ENCODE measurements around the gene PMF1.

The PMF1 gene

GRCh38 chr1:156276532-156276931 is 63.7 kb downstream of the PMF1 start:
- H3K4me3 ChIP-seq (ENCODE audit: low read depth, low read length): no peak overlapping the region
- no peaks in the 10 kb centered on the region for H3K27me3 ChIP-seq (ENCODE audit: control insufficient read depth, insufficient read depth, low read length)
- H3K27ac ChIP-seq (ENCODE audit: low read depth, low read length): no peak overlapping the region
- peaks cover 5% of the 10 kb centered on the region for H3K4me1 ChIP-seq (ENCODE audit: control insufficient read depth, insufficient read depth, low read length)
- no peaks in the 10 kb centered on the region for H3K9me3 ChIP-seq (ENCODE audit: control insufficient read depth, insufficient read depth, low read length)
- H3K9ac ChIP-seq (ENCODE audit: low read depth, low read length): no peak overlapping the region
- H3K36me3 ChIP-seq (ENCODE audit: control insufficient read depth, insufficient read depth, low read length): peaks cover 85% of the 10 kb centered on the region

DNA sequence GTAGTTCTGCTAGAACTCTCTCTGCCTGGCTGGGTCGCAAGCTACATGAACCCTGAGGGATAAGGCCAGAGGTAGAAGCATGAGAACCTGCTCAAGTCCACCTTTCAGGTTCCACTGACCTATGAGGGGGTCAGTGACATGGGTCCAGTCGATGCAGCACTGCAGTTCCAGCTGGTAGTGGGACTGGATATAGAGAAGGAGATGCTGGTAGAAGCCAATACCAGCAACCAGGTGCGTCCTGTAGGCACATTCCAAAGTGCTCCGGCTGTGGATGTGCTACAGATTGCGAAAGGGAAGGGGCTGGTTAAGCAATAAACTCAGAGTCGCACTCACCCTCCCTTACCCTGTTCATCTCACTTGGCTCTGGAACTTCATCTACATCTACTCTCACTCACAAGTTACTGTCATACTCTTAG is 64.2 kb downstream of the PMF1 start:
- no peak overlapping the region for H3K9ac ChIP-seq (ENCODE audit: low read depth, low read length)
- no peak overlapping the region for H3K4me3 ChIP-seq (ENCODE audit: low read depth, low read length)
- no peak overlapping the region for H3K27ac ChIP-seq (ENCODE audit: low read depth, low read length)
- no peaks in the 10 kb centered on the region for H3K27me3 ChIP-seq (ENCODE audit: control insufficient read depth, insufficient read depth, low read length)
- peaks cover 9% of the 10 kb centered on the region for H3K4me1 ChIP-seq (ENCODE audit: control insufficient read depth, insufficient read depth, low read length)
- H3K36me3 ChIP-seq (ENCODE audit: control insufficient read depth, insufficient read depth, low read length): peaks cover 81% of the 10 kb centered on the region
- H3K9me3 ChIP-seq (ENCODE audit: control insufficient read depth, insufficient read depth, low read length): no peaks in the 10 kb centered on the region

GRCh38 chr1:156279837-156280236 is 67.0 kb downstream of the PMF1 start:
- Histone ChIP-seq H3K4me1 (ENCODE audit: control insufficient read depth, insufficient read depth, low read length) (peaks cover 14% of the 10 kb centered on the region), H3K27me3 (ENCODE audit: control insufficient read depth, insufficient read depth, low read length) (no peaks in the 10 kb centered on the region), H3K27ac (ENCODE audit: low read depth, low read length) (no peak overlapping the region), H3K36me3 (ENCODE audit: control insufficient read depth, insufficient read depth, low read length) (peaks cover 54% of the 10 kb centered on the region), H3K9ac (ENCODE audit: low read depth, low read length) (no peak overlapping the region), H3K4me3 (ENCODE audit: low read depth, low read length) (no peak overlapping the region), H3K9me3 (ENCODE audit: control insufficient read depth, insufficient read depth, low read length) (no peaks in the 10 kb centered on the region)

DNA sequence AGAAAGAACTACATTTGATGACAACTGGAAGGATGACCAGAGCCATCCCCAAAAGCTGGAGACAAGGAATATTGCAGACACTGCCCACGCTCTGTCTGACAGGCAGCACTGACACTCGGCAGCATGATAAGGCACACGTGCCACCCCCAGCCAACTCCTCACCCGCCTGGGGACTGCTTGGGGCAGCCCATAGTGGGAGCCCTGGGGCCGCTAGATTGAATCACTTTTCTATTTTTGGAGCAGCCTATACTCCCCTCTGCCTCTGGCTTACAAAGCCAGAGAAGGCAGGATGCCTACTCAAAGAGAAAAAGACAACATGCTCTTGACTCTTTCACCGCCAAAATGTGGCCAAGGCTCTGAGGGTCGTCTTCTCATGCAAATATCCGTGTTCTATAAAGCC is 68.5 kb downstream of the PMF1 start:
- Histone ChIP-seq H3K36me3 (ENCODE audit: control insufficient read depth, insufficient read depth, low read length) (peaks cover 41% of the 10 kb centered on the region), H3K9me3 (ENCODE audit: control insufficient read depth, insufficient read depth, low read length) (no peaks in the 10 kb centered on the region), H3K4me1 (ENCODE audit: control insufficient read depth, insufficient read depth, low read length) (peaks cover 14% of the 10 kb centered on the region), H3K27me3 (ENCODE audit: control insufficient read depth, insufficient read depth, low read length) (no peaks in the 10 kb centered on the region), H3K27ac (ENCODE audit: low read depth, low read length) (peak overlapping the region; percentile 98), H3K4me3 (ENCODE audit: low read depth, low read length) (peak overlapping the region; percentile 94), H3K9ac (ENCODE audit: low read depth, low read length) (peak overlapping the region; percentile 92; the same call in 1 of the 2 replicates)

DNA sequence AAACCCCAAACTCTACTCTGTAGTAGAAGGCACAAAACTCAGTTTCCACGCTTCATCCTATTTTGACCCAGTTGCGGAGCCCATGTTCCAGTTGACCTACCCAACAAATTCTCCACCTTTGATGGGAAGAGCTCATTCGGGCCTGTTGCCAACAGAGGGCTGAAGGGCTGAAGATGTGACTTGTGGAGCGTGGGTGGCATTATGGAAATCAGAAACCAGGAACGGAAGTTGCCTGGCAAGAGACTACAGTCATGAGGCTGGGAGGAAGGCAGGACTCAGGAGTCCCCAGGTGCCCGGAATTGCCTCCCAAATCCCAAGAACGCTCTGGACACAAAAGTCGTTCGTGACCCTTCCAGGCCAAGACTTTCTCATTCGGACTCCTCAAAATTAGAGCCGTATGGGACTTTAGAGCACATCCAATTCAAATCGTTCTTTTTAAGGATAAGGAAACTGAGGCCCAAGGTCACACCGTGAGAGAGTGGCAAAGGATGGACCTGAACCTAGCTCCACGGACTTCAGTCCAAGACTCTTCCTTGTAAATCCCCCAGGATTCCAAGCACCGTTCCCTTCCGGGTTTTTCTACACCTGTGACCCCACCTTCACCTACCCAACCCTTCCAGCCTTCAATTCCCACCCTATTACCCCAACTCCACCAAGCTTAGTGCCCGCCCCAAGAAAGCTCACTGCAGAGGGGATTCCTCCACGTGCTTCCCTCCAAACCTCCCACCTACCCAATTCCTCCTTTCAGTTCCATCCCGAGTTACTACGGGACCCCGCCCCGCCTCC is 69.1 kb downstream of the PMF1 start:
- Histone ChIP-seq H3K4me3 (ENCODE audit: low read depth, low read length) (peak overlapping the region; percentile 94), H3K9ac (ENCODE audit: low read depth, low read length) (peak overlapping the region; percentile 92), H3K36me3 (ENCODE audit: control insufficient read depth, insufficient read depth, low read length) (peaks cover 35% of the 10 kb centered on the region), H3K27me3 (ENCODE audit: control insufficient read depth, insufficient read depth, low read length) (no peaks in the 10 kb centered on the region), H3K27ac (ENCODE audit: low read depth, low read length) (peak overlapping the region; percentile 98), H3K9me3 (ENCODE audit: control insufficient read depth, insufficient read depth, low read length) (no peaks in the 10 kb centered on the region), H3K4me1 (ENCODE audit: control insufficient read depth, insufficient read depth, low read length) (peaks cover 14% of the 10 kb centered on the region)

DNA sequence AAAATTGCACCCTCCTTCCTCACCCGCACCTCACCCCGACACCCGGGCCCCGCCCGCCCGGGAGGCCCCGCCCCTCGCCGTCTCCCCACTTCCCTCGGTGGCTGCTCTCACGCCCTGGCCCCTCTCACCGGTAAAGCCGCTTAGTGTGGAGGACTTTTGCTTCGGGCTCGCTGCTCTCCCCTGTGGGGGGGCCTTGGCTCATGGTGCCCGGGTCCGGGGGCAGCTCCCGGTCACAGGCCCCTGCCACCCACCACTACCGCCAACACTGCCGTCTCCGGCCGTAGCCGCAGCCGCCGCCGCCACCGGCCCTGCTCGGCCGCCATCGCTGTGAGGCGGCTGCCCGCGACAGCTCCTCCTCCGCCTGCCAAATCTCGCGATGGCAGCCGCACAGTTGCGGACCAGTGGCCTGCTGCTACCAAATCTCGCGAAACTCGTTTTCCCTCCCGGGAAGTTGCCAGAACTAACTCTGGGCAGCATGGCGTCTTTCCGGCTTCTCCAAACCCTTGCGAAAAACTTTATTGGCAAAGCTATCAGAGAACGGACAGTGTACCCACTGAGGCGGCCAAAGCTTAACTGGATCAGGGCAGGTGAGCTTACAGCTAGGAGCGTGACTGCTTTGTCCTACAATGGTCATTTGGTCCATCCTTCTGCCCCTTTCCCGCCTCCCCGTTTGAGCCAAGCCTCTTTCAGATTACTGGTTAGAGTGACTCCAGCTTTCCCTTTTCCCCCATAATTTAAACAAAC is 69.8 kb downstream of the PMF1 start, which contains the start of gene SMG5:
TSS of gene SMG5 (minus strand) at position 347 of the 744 bp plus-strand sequence. CDS start at position 202, 145 bp downstream.
- no peaks in the 10 kb centered on the region for H3K27me3 ChIP-seq (ENCODE audit: control insufficient read depth, insufficient read depth, low read length)
- H3K36me3 ChIP-seq (ENCODE audit: control insufficient read depth, insufficient read depth, low read length): peaks cover 28% of the 10 kb centered on the region
- peaks cover 14% of the 10 kb centered on the region for H3K4me1 ChIP-seq (ENCODE audit: control insufficient read depth, insufficient read depth, low read length)
- H3K27ac ChIP-seq (ENCODE audit: low read depth, low read length): peak within 1 kb of the TSS; percentile 98
- H3K9ac ChIP-seq (ENCODE audit: low read depth, low read length): peak within 1 kb of the TSS; percentile 92
- no peaks in the 10 kb centered on the region for H3K9me3 ChIP-seq (ENCODE audit: control insufficient read depth, insufficient read depth, low read length)
- H3K4me3 ChIP-seq (ENCODE audit: low read depth, low read length): peak within 1 kb of the TSS; percentile 94

- Histone ChIP-seq H3K4me1 (ENCODE audit: control insufficient read depth, insufficient read depth, low read length) (peaks cover 14% of the 10 kb centered on the region), H3K9ac (ENCODE audit: low read depth, low read length) (peak overlapping the region; percentile 66), H3K4me3 (ENCODE audit: low read depth, low read length) (peak overlapping the region; percentile 94), H3K27me3 (ENCODE audit: control insufficient read depth, insufficient read depth, low read length) (no peaks in the 10 kb centered on the region), H3K36me3 (ENCODE audit: control insufficient read depth, insufficient read depth, low read length) (peaks cover 19% of the 10 kb centered on the region), H3K27ac (ENCODE audit: low read depth, low read length) (peak overlapping the region; percentile 98), H3K9me3 (ENCODE audit: control insufficient read depth, insufficient read depth, low read length) (no peaks in the 10 kb centered on the region)
These were observed 70.7 kb downstream of the PMF1 start for GRCh38 chr1:156283521-156283920.

- Histone ChIP-seq H3K9ac (ENCODE audit: low read depth, low read length) (peak within 1 kb of the TSS; percentile 66), H3K4me3 (ENCODE audit: low read depth, low read length) (peak within 1 kb of the TSS; percentile 94), H3K27ac (ENCODE audit: low read depth, low read length) (peak within 1 kb of the TSS; percentile 98), H3K9me3 (ENCODE audit: control insufficient read depth, insufficient read depth, low read length) (no peaks in the 10 kb centered on the region), H3K36me3 (ENCODE audit: control insufficient read depth, insufficient read depth, low read length) (peaks cover 13% of the 10 kb centered on the region), H3K4me1 (ENCODE audit: control insufficient read depth, insufficient read depth, low read length) (peaks cover 14% of the 10 kb centered on the region), H3K27me3 (ENCODE audit: control insufficient read depth, insufficient read depth, low read length) (no peaks in the 10 kb centered on the region)
These were observed 71.3 kb downstream of the PMF1 start, which contains the start of gene TMEM79 for GRCh38 chr1:156284112-156284511. Gene TMEM79 (plus strand): TSS chr1:156284325. CDS start chr1:156285227, 902 bp downstream.

GRCh38 chr1:156284757-156285156 is 72.0 kb downstream of the PMF1 start:
- H3K27ac ChIP-seq (ENCODE audit: low read depth, low read length): no peak overlapping the region
- H3K27me3 ChIP-seq (ENCODE audit: control insufficient read depth, insufficient read depth, low read length): no peaks in the 10 kb centered on the region
- H3K9ac ChIP-seq (ENCODE audit: low read depth, low read length): no peak overlapping the region
- peaks cover 14% of the 10 kb centered on the region for H3K4me1 ChIP-seq (ENCODE audit: control insufficient read depth, insufficient read depth, low read length)
- H3K36me3 ChIP-seq (ENCODE audit: control insufficient read depth, insufficient read depth, low read length): peaks cover 7% of the 10 kb centered on the region
- H3K4me3 ChIP-seq (ENCODE audit: low read depth, low read length): no peak overlapping the region
- no peaks in the 10 kb centered on the region for H3K9me3 ChIP-seq (ENCODE audit: control insufficient read depth, insufficient read depth, low read length)

- Histone ChIP-seq H3K36me3 (ENCODE audit: control insufficient read depth, insufficient read depth, low read length) (no peaks in the 10 kb centered on the region), H3K4me1 (ENCODE audit: control insufficient read depth, insufficient read depth, low read length) (peaks cover 14% of the 10 kb centered on the region), H3K9ac (ENCODE audit: low read depth, low read length) (no peak overlapping the region), H3K9me3 (ENCODE audit: control insufficient read depth, insufficient read depth, low read length) (no peaks in the 10 kb centered on the region), H3K27ac (ENCODE audit: low read depth, low read length) (no peak overlapping the region), H3K27me3 (ENCODE audit: control insufficient read depth, insufficient read depth, low read length) (no peaks in the 10 kb centered on the region), H3K4me3 (ENCODE audit: low read depth, low read length) (no peak overlapping the region)
These were observed 72.6 kb downstream of the PMF1 start for GRCh38 chr1:156285437-156285836.

GRCh38 chr1:156286061-156286460 is 73.3 kb downstream of the PMF1 start:
- no peak overlapping the region for H3K9ac ChIP-seq (ENCODE audit: low read depth, low read length)
- H3K4me1 ChIP-seq (ENCODE audit: control insufficient read depth, insufficient read depth, low read length): peaks cover 13% of the 10 kb centered on the region
- H3K27ac ChIP-seq (ENCODE audit: low read depth, low read length): no peak overlapping the region
- no peaks in the 10 kb centered on the region for H3K9me3 ChIP-seq (ENCODE audit: control insufficient read depth, insufficient read depth, low read length)
- no peaks in the 10 kb centered on the region for H3K27me3 ChIP-seq (ENCODE audit: control insufficient read depth, insufficient read depth, low read length)
- H3K36me3 ChIP-seq (ENCODE audit: control insufficient read depth, insufficient read depth, low read length): no peaks in the 10 kb centered on the region
- no peak overlapping the region for H3K4me3 ChIP-seq (ENCODE audit: low read depth, low read length)

Data from HUES48 (cell line).